DND-41 (cell line): ENCODE measurements around the gene SYNM.

ENCODE experiments used
- CTCF ChIP-seq: IDR thresholded peaks from 2 replicates; pipeline ENCODE4 v1.5.1; 2012; ENCODE audit warnings: borderline replicate concordance, low read length, moderate library complexity, mild to moderate bottlenecking; ENCODE audit not compliant: poor library complexity, severe bottlenecking; ENCODE audit errors: extremely low read depth
- EZH2 ChIP-seq: IDR thresholded peaks from 3 replicates; pipeline ENCODE4 v1.6.1; 2012; ENCODE audit warnings: borderline replicate concordance, low read depth, mild to moderate bottlenecking, moderate library complexity, low read length, inconsistent platforms; ENCODE audit not compliant: severe bottlenecking

DNA sequence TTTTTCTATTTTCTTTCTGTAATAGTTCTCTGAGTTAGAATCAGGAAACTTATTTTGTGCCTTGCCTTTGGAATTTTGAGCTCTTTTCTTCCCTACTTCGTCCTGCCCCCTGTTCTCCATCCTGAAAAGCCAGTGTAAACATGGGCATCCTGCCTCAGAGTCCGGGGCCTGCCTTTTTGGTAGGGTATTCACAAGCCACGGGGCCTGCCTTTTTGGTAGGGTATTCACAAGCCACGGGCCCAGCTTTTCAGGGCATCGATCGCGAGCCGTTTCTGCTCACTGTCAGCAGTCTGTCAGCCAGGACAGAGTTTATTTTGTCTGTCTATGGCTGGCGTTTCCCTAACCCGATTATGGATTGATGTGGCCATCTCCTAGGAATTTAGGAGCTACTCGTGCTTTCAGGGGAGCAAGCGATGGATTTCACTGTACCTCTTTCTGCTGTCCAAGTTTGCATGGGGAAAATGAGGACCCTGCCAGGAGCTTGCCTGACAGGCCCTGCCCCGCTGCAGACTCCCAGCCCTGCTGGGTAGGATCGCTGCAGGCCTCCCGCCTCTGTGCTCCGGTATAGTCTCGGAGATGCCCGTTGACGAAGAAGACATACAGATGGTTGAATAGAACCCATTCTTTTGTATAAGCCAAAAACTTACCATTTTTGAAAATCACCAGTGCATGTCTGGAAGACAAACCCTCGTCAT lies 12.8 kb downstream of the SYNM start:
- TF ChIP-seq CTCF (no peak), EZH2 (no peak)
